ENCODE data around the gene SUPT4H1. TPM values are rescaled to one million over a fixed set of nuclear protein-coding genes. Genes with fewer than 3 reads are reported as not detected.

The SUPT4H1 gene
- total and polyA plus RNA-seq, 9 of the 15 experiments (the other 6 are each of a cell fraction or from before 2014, with no cell fraction given) = 62.1 to 320 (median 117) TPM

DNA sequence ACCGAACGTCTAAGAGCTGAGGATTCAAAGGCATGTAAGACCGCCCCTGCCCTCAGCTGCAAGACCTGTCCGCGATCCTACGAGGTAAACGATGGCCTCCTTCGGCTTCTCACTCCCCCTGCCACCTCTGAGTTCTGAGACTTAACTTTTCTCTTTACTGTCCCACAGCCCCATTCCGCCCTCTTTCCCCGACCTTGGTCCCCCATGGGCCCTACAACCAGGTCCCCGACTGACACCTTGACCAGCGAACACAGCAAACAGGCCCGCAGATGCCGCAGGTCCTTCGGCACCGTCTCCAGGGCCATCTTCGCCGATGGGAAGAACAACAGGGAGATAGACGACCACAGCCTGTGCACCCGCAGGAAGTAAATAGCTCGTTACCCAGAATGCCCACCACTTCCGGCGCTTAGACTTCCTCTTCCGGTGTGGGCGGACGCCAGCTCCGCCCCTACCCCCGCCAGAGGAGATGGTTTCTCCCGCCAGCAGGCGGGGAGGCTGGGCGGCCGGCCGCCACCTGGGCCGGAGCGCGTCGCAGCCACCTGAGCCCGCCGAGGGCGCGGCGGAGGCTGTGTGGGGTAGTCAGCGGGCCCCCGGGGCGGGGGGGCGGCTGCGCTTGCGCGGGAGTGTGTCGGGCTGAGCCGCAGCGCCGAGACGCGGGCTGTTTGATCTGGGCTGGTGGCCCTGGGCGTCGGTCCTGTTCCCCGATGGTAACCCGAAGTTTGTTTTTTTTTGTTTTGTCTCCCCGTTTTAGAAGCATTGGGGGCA, at the start of gene SUPT4H1 (continued):
- peak; percentile 61; the same call in 1 of the 2 replicates for TF ChIP-seq REST (IDR thresholded peaks at IDR 0.05; ENCODE audit: borderline replicate concordance)
- TF ChIP-seq REST (CRISPR knock-in tag; IDR thresholded peaks at IDR 0.05; ENCODE audit: low read depth) = no peak; the same call in 1 of the 2 replicates
- TF ChIP-seq FOXJ3 (CRISPR knock-in tag; IDR thresholded peaks at IDR 0.05) = no peak
- no peak for TF ChIP-seq POU5F1 (IDR thresholded peaks at IDR 0.05; ENCODE audit: borderline replicate concordance, low read depth, low read length, partially characterized antibody)
- TF ChIP-seq ZNF512 (tag; IDR thresholded peaks at IDR 0.05) = no peak
- TF ChIP-seq HMG20A (CRISPR knock-in tag; conservative IDR thresholded peaks at IDR 0.05) = no peak
- peak; percentile 79 for TF ChIP-seq BHLHE40 (IDR thresholded peaks at IDR 0.05; ENCODE audit: low read length)
- no peak for TF ChIP-seq HOMEZ (CRISPR knock-in tag; IDR thresholded peaks at IDR 0.05)
- no peak for TF ChIP-seq ZNF174 (CRISPR knock-in tag; IDR thresholded peaks at IDR 0.05)
- TF ChIP-seq ZSCAN29 (IDR thresholded peaks at IDR 0.05) = no peak
- TF ChIP-seq ZNF124 (CRISPR knock-in tag; IDR thresholded peaks at IDR 0.05) = no peak
- TF ChIP-seq, protein P1, sequence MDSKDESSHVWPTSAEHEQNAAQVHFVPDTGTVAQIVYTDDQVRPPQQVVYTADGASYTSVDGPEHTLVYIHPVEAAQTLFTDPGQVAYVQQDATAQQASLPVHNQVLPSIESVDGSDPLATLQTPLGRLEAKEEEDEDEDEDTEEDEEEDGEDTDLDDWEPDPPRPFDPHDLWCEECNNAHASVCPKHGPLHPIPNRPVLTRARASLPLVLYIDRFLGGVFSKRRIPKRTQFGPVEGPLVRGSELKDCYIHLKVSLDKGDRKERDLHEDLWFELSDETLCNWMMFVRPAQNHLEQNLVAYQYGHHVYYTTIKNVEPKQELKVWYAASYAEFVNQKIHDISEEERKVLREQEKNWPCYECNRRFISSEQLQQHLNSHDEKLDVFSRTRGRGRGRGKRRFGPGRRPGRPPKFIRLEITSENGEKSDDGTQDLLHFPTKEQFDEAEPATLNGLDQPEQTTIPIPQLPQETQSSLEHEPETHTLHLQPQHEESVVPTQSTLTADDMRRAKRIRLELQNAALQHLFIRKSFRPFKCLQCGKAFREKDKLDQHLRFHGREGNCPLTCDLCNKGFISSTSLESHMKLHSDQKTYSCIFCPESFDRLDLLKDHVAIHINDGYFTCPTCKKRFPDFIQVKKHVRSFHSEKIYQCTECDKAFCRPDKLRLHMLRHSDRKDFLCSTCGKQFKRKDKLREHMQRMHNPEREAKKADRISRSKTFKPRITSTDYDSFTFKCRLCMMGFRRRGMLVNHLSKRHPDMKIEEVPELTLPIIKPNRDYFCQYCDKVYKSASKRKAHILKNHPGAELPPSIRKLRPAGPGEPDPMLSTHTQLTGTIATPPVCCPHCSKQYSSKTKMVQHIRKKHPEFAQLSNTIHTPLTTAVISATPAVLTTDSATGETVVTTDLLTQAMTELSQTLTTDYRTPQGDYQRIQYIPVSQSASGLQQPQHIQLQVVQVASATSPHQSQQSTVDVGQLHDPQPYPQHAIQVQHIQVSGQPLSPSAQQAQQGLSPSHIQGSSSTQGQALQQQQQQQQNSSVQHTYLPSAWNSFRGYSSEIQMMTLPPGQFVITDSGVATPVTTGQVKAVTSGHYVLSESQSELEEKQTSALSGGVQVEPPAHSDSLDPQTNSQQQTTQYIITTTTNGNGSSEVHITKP (IDR thresholded peaks at IDR 0.05; ENCODE audit: partially characterized antibody) = peak; percentile 99
- peak; percentile 75 for TF ChIP-seq SETDB1 (IDR thresholded peaks at IDR 0.05; ENCODE audit: low read length)
